SK-MEL-5 (cell line): ENCODE measurements around the gene TBC1D2B. TPM values are rescaled to one million over a fixed set of nuclear protein-coding genes. Genes with fewer than 3 reads are reported as not detected.
"Not testable (repeated sequence)": the region's sequence is repeated elsewhere in the genome, so short reads cannot be mapped to it uniquely, and the experiment has no call there.

ENCODE experiments used
- DNase-seq: peaks from one replicate; pipeline ENCODE4 v3.0.0-alpha.2; 2016; ENCODE audit warnings: low read depth, low spot score
- in situ Hi-C: cut with HindIII; loops from 2 replicates; pipeline ENCODE4 v1.10.0; 2016; ENCODE audit warnings: low sequenced_read_pairs, high pct_unique_total_duplicates, low pct_unique_long_range_greater_than_20kb
- total RNA-seq: library from RNA; depleted of rRNA; stranded (reverse); fragments of >200 nt; shearing (Covaris generic); gene quantifications from 2 replicates; pipeline ENCODE4 v1.2.3, GENCODE V29; 2014

The TBC1D2B gene
- total RNA-seq, 1 experiment from 2014 or later, result 16.8 TPM

DNA sequence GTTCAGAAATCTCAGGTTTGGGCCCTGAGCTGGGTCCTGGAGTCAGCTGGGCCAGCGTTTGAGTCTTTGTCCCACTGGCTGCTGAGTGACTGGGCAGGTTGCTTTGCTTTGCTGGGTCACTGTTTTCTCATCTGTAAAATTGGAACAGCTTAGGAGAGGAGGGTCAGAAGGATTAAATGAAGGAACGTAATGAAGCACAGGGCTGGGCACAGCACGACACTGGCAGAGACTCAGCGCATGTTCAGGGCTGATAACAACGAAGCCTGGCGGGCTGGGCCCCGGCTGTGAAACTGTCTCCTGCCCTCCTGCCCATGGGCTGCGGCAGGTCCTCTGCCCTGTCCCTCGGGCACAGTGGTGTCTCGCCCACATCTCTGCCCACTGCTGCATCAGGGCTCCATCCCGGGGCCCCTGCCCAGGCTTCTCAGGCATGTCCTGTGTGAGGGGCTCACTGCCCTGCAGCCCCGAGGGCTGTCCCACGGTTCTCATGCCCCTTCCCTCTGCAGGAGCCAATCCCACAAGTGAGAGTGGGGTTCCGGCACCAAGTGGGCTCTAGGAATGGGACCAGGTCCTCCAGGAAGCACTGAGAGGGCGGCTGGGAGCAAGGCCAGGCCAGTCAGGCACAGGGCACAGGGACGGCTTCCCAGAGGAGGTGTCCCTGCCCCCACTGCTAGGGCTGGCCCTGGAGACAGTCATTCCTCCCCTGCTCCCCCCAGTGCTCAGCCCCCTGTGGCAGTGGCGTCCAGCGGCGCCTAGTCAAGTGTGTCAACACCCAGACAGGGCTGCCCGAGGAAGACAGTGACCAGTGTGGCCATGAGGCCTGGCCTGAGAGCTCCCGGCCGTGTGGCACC is 88.0 kb downstream of the TBC1D2B start:
- no peak for DNase-seq
- in situ Hi-C loops, result no loop called here

GRCh38 chr15:77988347-77989295 is 88.9 kb downstream of the TBC1D2B start:
- DNase-seq, result no peak
- in situ Hi-C loops, result no loop called here

- in situ Hi-C loops, DNase-seq: not testable (repeated sequence)
Observed at GRCh38 chr15:77987765-77988136, 89.8 kb downstream of the TBC1D2B start.

GRCh38 chr15:77986891-77987764 is 90.4 kb downstream of the TBC1D2B start:
- in situ Hi-C loops, result no loop called here
- no peak for DNase-seq

DNA sequence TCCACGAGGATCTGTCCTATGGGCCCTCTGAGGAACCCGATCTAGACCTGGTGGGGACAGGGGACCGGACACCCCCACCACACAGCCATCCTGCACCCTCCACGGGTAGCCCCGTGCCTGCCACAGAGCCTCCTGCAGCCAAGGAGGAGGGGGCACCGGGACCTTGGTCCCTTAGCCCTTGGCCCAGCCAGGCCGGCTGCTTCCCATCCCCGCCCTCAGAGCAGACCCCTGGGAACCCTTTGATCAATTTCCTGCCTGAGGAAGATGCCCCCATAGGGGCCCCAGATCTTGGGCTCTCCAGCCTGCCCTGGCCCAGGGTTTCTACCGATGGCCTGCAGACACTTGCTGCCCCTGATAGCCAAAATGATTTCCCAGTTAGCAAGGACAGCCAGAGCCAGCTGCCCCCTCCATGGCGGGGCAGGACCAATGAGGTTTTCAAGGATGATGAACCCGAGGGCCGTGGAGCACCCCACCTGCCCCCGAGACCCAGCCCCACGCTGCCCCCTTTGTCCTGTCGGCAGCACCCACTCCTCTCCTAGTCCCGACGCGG is 91.5 kb downstream of the TBC1D2B start:
- in situ Hi-C loops, result no loop called here
- no peak for DNase-seq

DNA sequence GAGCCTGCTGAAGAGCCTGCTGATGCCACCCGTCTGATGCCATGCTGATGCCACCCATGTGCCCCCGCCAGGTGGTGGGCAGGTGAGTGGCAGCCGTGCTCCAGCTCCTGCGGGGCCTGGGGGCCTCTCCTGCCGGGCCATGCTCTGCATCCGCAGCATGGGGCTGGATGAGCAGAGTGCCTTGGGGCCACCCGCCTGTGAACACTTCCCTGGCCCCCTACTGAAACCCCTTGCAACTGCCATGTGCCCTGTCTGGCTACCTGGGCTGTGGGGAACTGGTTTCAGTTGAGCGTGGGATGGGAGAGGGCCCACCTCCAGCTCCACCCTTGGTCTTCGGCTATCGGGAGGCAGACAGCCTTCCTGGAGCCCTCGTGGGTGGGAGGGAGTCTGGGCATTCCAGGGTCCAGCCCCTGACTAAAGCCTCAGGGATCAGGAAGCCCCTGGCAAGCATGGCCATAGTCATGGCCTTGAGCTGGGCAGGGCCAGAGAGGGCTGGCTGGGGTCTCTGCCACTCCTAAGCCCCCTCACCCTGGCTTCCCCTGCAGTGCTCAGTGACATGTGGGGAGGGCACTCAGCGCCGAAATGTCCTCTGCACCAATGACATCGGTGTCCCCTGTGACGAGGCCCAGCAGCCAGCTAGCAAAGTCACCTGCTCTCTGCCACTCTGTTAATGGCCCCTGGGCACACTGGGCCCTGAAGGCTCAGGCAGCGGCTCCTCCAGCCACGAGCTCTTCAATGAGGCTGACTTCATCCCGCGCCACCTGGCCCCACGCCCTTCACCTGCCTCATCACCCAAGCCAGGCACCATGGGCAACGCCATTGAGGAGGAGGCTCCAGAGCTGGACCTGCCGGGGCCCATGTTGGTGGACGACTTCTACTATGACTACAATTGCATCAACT is 92.2 kb downstream of the TBC1D2B start:
- no peak for DNase-seq
- in situ Hi-C loops, result no loop called here

- DNase-seq, result no peak
- in situ Hi-C loops, result no loop called here
Observed at GRCh38 chr15:77984446-77984861, 93.1 kb downstream of the TBC1D2B start.

DNA sequence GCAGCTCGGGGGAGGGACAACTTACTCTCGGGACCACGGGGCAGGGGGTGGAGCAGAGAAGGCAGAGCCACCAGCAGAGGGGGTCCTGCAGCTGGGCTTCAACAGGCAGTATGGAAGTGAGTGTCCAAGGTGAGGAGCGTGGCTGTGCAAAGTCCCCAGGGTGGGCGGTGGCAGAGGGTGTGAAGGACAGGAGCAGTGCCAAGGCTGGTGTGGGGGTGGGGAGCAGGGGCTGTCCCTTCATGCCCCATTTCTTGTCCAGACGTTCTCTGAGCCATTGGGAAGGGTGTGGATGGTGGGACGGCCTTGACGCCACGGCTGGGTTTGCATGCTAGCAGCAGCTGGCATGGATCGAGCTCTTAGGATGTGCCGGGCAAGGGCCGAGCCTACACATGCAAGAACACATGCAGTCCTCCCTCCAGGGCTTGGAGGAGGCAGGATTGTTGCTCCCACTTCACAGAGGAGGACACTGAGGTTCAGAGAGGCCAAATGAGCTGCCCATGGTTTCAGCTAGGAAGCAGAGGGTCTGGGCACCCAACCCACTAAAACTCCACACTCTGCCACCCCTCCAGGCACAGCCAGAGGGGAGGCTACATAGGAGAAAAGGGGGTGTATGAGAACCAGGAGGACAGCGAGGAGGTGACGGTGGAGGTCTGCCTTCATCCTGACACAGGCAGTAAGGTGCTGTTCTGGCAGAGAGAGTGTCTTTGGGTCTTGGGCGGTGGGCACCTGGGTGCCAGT is 93.6 kb downstream of the TBC1D2B start:
- no peak for DNase-seq
- in situ Hi-C loops, result no loop called here

DNA sequence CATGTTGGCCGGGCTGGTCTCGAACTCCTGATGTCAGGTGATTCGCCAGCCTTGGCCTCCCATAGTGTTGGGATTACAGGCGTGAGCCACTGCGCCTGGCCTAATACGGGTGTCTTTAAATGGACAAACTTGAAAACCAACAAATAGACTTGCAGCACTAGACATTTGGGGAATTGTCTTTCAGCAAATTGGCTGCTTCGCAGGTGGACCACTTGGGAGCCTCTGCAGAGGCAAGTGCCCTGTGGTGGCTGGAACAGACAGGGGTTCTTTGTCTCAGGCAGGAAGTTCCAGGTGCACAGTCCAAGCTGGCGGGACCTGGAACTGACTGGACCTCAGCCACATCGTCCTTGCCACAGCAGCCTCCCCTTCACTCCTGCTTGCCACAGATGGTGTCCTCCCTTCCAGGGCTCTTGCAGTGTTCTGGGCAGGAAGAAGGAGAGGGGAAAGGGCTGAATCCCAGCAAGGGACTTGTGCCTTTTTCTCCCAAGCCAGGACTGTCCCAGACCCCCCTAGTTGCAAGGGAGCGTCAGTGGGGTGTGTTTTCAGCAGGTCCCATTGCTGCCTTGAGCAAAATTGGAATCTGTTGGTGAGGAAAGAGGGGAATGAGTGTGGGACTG is 94.3 kb downstream of the TBC1D2B start:
- in situ Hi-C loops, result no loop called here
- DNase-seq, result no peak

DNA sequence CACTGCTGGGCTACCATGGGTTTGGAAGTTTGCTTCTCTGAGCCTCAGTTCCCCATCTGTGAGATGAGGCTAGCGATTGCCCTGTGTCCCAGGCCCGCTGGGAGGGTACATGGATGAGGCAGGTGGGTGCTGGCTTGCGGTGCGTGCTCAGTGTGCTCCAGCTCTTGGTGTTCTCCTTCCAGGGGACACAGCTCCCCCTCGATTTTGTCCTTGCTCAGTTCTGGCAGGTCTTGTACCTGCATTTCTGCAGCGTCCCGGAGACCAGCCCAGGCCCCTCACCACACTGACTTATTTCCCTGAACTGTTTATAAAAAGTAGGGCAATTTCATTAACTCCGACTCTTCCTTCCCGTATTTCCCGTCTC is 95.4 kb downstream of the TBC1D2B start:
- DNase-seq, result no peak
- in situ Hi-C loops, result no loop called here

- DNase-seq, result no peak
- in situ Hi-C loops, result no loop called here
Observed at GRCh38 chr15:77981281-77982126, 96.0 kb downstream of the TBC1D2B start.

DNA sequence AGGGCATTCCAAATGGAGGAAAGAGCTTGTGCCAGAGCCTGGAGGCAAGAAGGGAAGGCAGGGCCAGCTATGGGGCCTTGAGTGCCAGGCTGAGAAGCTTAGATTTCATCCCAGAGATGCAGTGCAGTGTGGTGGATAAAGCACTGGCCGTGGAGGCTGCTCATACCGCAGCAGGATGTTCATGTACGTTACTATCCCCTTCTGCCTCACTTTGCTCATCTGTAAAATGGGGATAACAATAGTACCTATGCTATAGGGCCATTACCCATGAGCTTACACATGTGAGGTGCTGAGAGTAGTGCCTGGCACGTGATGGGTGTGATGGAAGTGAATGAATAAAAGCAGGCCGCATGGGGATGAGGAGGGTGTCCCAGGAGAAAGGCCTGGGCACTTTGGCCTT is 96.8 kb downstream of the TBC1D2B start:
- in situ Hi-C loops, DNase-seq: not testable (repeated sequence)

GRCh38 chr15:77980098-77980497 is 97.4 kb downstream of the TBC1D2B start:
- in situ Hi-C loops, result no loop called here
- no peak for DNase-seq

GRCh38 chr15:77979157-77979556 is 98.4 kb downstream of the TBC1D2B start:
- in situ Hi-C loops, DNase-seq: not testable (repeated sequence)

DNA sequence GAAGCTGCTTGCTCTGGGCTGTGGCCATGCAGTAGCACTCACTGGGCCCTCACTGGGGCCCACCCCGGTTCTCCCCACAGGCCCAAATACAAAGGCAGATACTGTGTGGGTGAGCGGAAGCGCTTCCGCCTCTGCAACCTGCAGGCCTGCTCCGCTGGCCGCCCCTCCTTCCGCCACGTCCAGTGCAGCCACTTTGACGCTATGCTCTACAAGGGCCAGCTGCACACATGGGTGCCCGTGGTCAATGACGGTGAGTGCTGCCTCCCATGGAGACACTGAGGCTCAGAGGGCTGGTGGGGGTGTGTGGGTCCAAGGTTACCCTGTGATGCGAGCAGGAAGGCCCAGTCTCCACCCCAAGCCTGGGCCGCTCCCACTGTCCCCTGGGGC is 98.8 kb downstream of the TBC1D2B start:
- in situ Hi-C loops, DNase-seq: not testable (repeated sequence)
